ENCODE measurements around the gene INMT. TPM values are rescaled to one million over a fixed set of nuclear protein-coding genes. Genes with fewer than 3 reads are reported as not detected.

INMT gene
- total RNA-seq, 2 donors from 2014 or later, result 88.9 to 199 TPM

DNA sequence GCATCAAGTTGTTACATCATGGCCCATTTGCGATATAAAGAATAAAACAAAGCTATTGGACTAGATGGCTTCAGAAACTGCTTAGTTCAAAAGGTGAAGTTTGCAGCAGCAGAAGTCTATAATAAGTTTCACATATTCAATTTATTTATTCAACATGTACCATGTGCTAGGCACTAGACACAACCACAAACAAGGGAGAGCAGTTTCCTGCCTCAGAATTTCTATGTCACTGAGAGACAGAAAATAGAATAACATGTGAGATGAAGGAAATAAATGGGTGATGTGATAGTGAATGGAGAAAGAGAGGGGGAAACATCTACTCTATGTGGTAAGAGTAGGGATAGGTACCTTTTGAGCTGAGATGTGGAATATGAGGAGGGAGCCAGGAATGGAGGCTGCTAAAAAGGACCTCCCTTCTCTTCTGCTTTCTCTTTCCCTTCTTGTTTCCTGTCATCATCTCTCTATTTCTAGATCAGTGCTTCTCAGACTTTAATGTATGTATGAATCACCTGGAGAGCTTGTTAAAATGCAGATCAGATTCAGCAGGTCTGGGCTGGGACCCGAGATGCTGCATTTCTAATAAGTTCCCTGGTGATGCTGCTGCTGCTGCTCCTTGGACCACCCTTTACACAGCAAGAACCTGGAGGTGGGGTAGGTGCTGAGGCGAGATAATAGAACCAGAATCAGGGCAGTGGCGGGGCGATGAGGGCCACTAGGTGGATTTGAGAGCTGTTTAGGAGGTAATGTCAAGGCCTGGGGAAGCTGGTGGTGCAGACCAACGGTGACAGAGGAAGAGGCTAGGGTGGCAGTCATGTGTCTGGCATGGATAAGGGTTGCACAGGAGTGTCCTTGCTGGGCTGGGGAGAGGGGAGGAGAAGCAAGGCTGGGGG is 13.7 kb upstream of the INMT start:
- Histone ChIP-seq H3K27ac (no peak overlapping the region), H3K4me3 (no peak overlapping the region), H3K27me3 (no peaks in the 10 kb centered on the region), H3K36me3 (no peaks in the 10 kb centered on the region), H3K4me1 (no peaks in the 10 kb centered on the region), H3K9me3 (no peaks in the 10 kb centered on the region)
- TF ChIP-seq, protein P1, sequence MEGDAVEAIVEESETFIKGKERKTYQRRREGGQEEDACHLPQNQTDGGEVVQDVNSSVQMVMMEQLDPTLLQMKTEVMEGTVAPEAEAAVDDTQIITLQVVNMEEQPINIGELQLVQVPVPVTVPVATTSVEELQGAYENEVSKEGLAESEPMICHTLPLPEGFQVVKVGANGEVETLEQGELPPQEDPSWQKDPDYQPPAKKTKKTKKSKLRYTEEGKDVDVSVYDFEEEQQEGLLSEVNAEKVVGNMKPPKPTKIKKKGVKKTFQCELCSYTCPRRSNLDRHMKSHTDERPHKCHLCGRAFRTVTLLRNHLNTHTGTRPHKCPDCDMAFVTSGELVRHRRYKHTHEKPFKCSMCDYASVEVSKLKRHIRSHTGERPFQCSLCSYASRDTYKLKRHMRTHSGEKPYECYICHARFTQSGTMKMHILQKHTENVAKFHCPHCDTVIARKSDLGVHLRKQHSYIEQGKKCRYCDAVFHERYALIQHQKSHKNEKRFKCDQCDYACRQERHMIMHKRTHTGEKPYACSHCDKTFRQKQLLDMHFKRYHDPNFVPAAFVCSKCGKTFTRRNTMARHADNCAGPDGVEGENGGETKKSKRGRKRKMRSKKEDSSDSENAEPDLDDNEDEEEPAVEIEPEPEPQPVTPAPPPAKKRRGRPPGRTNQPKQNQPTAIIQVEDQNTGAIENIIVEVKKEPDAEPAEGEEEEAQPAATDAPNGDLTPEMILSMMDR (IDR thresholded peaks at IDR 0.05), result no peak
- DNase-seq (ENCODE audit: low spot score), result no peak

DNA sequence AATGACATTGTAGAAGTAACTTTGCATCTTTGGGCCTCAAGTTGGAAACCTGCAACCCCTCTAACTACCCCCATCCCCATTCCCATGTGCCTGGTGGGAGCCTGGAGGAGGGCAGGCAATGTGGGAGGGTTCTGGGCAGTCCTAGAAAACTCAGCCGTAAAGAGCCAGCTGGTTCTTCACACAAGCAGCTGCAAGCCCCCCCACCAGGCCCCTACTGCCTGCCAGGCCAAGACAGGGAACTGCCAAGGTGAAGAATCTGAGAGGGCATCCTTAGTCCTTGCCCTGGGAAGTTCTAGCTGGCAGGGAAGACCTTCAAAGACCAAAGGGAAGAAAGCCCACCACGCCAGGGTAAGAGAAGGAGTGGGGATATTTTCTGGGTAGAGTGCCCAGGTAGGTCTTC is 12.2 kb upstream of the INMT start:
- no peak overlapping the region for H3K27ac ChIP-seq
- DNase-seq (ENCODE audit: low spot score), result no peak
- no peaks in the 10 kb centered on the region for H3K9me3 ChIP-seq
- H3K4me1 ChIP-seq, result no peaks in the 10 kb centered on the region
- no peaks in the 10 kb centered on the region for H3K27me3 ChIP-seq
- no peak overlapping the region for H3K4me3 ChIP-seq
- TF ChIP-seq, protein P1 (IDR thresholded peaks at IDR 0.05), result no peak
- no peaks in the 10 kb centered on the region for H3K36me3 ChIP-seq

DNA sequence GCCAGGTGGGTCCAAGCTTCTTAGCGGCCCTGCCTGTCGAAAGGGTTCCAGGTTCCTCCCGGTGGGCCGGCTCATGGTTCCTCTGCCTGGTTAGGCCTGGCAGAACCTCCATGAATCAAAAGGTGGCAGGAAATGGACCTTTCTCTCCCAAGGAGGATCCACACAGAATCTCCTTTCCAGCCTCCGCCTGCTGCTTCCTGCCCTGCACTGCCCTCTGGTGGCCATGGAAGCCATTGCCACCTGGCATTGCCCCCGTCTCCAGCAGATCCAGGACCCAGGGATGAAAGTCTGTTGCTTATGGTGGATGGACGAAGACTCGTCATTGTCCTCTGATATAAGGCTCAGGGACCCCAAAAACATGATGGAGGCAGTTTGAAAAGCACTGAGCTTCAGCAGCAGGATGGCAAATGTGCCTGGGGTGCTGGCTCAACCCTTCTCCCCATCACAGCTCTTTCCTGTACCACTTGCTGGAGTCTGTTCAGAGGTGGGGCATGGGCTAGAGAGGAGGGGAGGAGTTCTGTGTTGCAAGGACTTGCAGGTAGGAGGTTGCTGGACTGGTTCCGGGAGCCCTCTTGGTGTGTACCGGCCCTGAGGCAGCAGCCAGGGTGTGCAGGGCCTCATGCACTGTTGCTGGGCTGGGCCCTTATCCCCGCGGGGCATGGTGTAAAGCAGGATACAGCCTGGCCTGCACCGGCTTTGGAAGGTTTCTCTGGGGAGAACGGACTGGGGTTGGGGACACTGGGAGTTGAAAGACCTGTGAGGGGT is 11.3 kb upstream of the INMT start:
- DNase-seq (ENCODE audit: low spot score), result peak; percentile 80
- TF ChIP-seq, protein P1 (IDR thresholded peaks at IDR 0.05), result peak; percentile 98
- H3K27ac ChIP-seq, result no peak overlapping the region
- no peak overlapping the region for H3K4me3 ChIP-seq
- no peaks in the 10 kb centered on the region for H3K9me3 ChIP-seq
- H3K27me3 ChIP-seq, result no peaks in the 10 kb centered on the region
- H3K4me1 ChIP-seq, result peaks cover 0 to 6% of the 10 kb centered on the region in 2 donors
- no peaks in the 10 kb centered on the region for H3K36me3 ChIP-seq

DNA sequence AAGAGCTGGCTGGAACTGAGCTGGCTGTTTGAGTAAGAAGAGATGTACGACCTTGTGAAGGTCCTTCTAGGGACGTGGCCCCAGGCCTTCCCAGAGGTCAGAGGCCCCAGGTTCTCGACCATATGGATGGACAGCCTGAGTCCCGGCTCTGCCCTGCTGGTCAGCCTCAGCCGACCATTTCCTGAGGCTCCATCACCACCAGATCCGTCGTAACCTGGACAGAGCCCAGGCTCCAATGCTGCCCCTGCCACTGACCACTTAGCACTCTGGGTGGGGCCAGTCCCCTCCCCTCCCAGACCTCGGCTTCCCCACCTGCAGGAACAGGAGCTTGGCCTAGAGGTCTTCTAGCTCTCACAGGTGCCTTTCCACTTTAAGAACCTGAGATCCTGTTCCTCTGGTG is 10.6 kb upstream of the INMT start:
- peaks cover 0 to 8% of the 10 kb centered on the region in 2 donors for H3K4me1 ChIP-seq
- no peak for DNase-seq (ENCODE audit: low spot score)
- TF ChIP-seq, protein P1 (IDR thresholded peaks at IDR 0.05), result no peak

DNA sequence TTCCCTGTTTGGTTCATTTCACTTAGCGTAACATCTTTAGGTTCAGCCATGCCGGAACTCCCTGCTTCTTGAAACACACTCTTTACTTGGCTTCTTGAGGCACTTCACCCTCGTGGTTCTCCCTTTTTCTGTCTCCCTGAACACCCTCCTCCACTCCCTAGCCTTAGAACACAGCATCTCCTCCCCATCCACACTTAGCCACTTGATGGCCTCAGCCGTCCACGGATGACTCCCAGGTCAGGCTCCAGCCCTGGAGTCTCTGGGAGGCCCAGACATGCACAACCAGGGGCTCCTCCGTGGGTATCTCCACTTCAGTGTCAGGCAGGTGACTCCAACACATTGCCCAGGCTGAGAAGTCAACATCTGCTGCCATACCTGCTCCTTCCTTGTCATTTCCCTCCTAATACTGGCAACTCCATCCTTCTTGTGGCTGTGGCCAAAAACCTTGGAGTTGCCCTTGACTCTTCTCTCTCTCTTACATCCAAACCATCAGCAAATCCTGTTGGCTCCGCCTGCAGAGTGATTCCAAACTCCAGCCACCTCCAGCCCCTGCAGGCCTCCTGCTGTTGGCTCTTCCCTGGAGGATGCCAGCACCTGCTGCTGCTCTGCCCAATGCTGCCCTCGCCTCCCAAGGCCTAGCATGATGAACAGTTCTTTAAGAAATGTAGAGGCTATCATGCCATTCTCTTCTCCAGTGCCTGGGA is 8.4 kb upstream of the INMT start:
- Histone ChIP-seq H3K4me1 (peaks cover 0 to 8% of the 10 kb centered on the region in 2 donors), H3K9me3 (no peaks in the 10 kb centered on the region), H3K27me3 (no peaks in the 10 kb centered on the region), H3K4me3 (no peak overlapping the region), H3K36me3 (no peaks in the 10 kb centered on the region), H3K27ac (no peak overlapping the region)
- DNase-seq (ENCODE audit: low spot score), result no peak
- TF ChIP-seq, protein P1 (IDR thresholded peaks at IDR 0.05), result peak in 1 of 2 donors; percentile 66

More for the DNA sequence above, 10.6 kb upstream of the INMT start:
- no peak overlapping the region for H3K27ac ChIP-seq
- H3K9me3 ChIP-seq, result no peaks in the 10 kb centered on the region
- H3K4me3 ChIP-seq, result no peak overlapping the region
- H3K27me3 ChIP-seq, result no peaks in the 10 kb centered on the region
- H3K36me3 ChIP-seq, result no peaks in the 10 kb centered on the region
